WTC11 (cell line): ENCODE measurements around the gene SMIM10L2A. TPM values are rescaled to one million over a fixed set of nuclear protein-coding genes. Genes with fewer than 3 reads are reported as not detected.

Experiments used
- ATAC-seq: fragments of 200-7000 bp; cut with Tn5 transposase; 2 replicates; pipeline ENCODE4 v1.10.0; 2021; ENCODE audit warnings: mild to moderate bottlenecking, moderate library complexity
- CTCF ChIA-PET: fragments of 300-600 bp; sonication (Branson Sonifier 250); formaldehyde crosslinking; loops from one replicate; lab custom pipeline; 2021; ENCODE audit warnings: antibody characterized with exemption; lab: Charles Lee
- POLR2A ChIA-PET: fragments of 350-600 bp; sonication (Branson Sonifier 250); formaldehyde crosslinking; loops from one replicate; lab custom pipeline; 2021; ENCODE audit warnings: antibody characterized with exemption; lab: Charles Lee
- DNase-seq: peaks from one replicate; pipeline ENCODE4 v3.0.0; 2021; ENCODE audit warnings: low spot score
- H3K27ac Mint-ChIP-seq: 2 replicates; pipeline ENCODE4 v1.8.0; 2021; ENCODE audit warnings: mixed read lengths
- H3K27me3 Mint-ChIP-seq: 2 replicates; pipeline ENCODE4 v1.8.0; 2021; ENCODE audit warnings: low read depth, mild to moderate bottlenecking, moderate library complexity, mixed read lengths
- H3K36me3 Mint-ChIP-seq: 2 replicates; pipeline ENCODE4 v1.8.0; 2021; ENCODE audit warnings: mixed read lengths
- H3K4me1 Mint-ChIP-seq: 2 replicates; pipeline ENCODE4 v1.8.0; 2022; ENCODE audit warnings: mixed read lengths
- H3K4me3 Mint-ChIP-seq: 2 replicates; pipeline ENCODE4 v1.8.0; 2021; ENCODE audit warnings: mild to moderate bottlenecking, moderate library complexity, mixed read lengths
- H3K9me3 Mint-ChIP-seq: 2 replicates; pipeline ENCODE4 v1.8.0; 2021; ENCODE audit warnings: mixed read lengths
- ATF6 ChIP-seq: sonication (generic); formaldehyde crosslinking; IDR thresholded peaks from 2 replicates; pipeline ENCODE4 v1.8.1; 2023; ENCODE audit warnings: mild to moderate bottlenecking, missing genetic modification reagents
- E2F1 ChIP-seq: sonication (generic); formaldehyde crosslinking; IDR thresholded peaks from 2 replicates; pipeline ENCODE4 v1.8.0; 2022; ENCODE audit warnings: mild to moderate bottlenecking, missing genetic modification reagents
- EMX1 ChIP-seq: fragments of 250-450 bp; sonication (Bioruptor Pico); IDR thresholded peaks from 2 replicates; pipeline ENCODE4 v1.8.0; 2021; ENCODE audit warnings: mild to moderate bottlenecking
- ERG ChIP-seq: fragments of 250-450 bp; sonication (Bioruptor Pico); IDR thresholded peaks from 2 replicates; pipeline ENCODE4 v1.8.0; 2021; ENCODE audit warnings: mild to moderate bottlenecking
- ETV6 ChIP-seq: sonication (generic); formaldehyde crosslinking; IDR thresholded peaks from 2 replicates; pipeline ENCODE4 v1.8.1; 2022; ENCODE audit warnings: mild to moderate bottlenecking, missing genetic modification reagents
- FOXJ3 ChIP-seq: sonication (generic); formaldehyde crosslinking; IDR thresholded peaks from 2 replicates; pipeline ENCODE4 v1.9.0; 2021; ENCODE audit warnings: missing genetic modification reagents, mild to moderate bottlenecking, borderline replicate concordance
- FOXP4 ChIP-seq: sonication (generic); formaldehyde crosslinking; IDR thresholded peaks from 2 replicates; pipeline ENCODE4 v1.8.0; 2022; ENCODE audit warnings: mild to moderate bottlenecking, missing genetic modification reagents
- HMGA2 ChIP-seq: fragments of 250-450 bp; sonication (Bioruptor Pico); IDR thresholded peaks from 2 replicates; pipeline ENCODE4 v1.4.0; 2021; ENCODE audit warnings: mild to moderate bottlenecking, moderate library complexity
- NR1H2 ChIP-seq: sonication (generic); formaldehyde crosslinking; IDR thresholded peaks from 2 replicates; pipeline ENCODE4 v1.9.0; 2021; ENCODE audit warnings: mild to moderate bottlenecking, moderate library complexity, missing genetic modification reagents
- RELA ChIP-seq: sonication (generic); formaldehyde crosslinking; IDR thresholded peaks from 2 replicates; pipeline ENCODE4 v1.8.1; 2022; ENCODE audit warnings: missing genetic modification reagents, mild to moderate bottlenecking, borderline replicate concordance
- SP1 ChIP-seq: sonication (generic); formaldehyde crosslinking; conservative IDR thresholded peaks from 2 replicates; pipeline ENCODE4 v1.8.1; 2022; ENCODE audit warnings: missing genetic modification reagents
- STAT6 ChIP-seq: sonication (generic); formaldehyde crosslinking; conservative IDR thresholded peaks from 2 replicates; pipeline ENCODE4 v1.8.1; 2023; ENCODE audit warnings: mild to moderate bottlenecking, low read depth, missing genetic modification reagents, moderate library complexity
- TEAD1 ChIP-seq: sonication (generic); formaldehyde crosslinking; IDR thresholded peaks from 2 replicates; pipeline ENCODE4 v1.8.0; 2022; ENCODE audit warnings: mild to moderate bottlenecking, missing genetic modification reagents
- USF1 ChIP-seq: sonication (generic); formaldehyde crosslinking; IDR thresholded peaks from 2 replicates; pipeline ENCODE4 v1.8.0; 2022; ENCODE audit warnings: mild to moderate bottlenecking, missing genetic modification reagents
- ZBTB43 ChIP-seq: sonication (generic); formaldehyde crosslinking; IDR thresholded peaks from 2 replicates; pipeline ENCODE4 v1.8.1; 2023; ENCODE audit warnings: mild to moderate bottlenecking, missing genetic modification reagents
- ZNF219 ChIP-seq: sonication (generic); formaldehyde crosslinking; IDR thresholded peaks from 2 replicates; pipeline ENCODE4 v1.8.0; 2023; ENCODE audit warnings: missing genetic modification reagents, mild to moderate bottlenecking, borderline replicate concordance
- ZNF317 ChIP-seq: sonication (generic); formaldehyde crosslinking; IDR thresholded peaks from 2 replicates; pipeline ENCODE4 v1.8.1; 2023; ENCODE audit warnings: low read depth, mild to moderate bottlenecking, moderate library complexity, missing genetic modification reagents, borderline replicate concordance
- total RNA-seq: library from RNA; stranded (reverse); gene quantifications from 3 replicates; pipeline ENCODE4 v1.2.3, GENCODE V29; 2021

The SMIM10L2A gene
- total RNA-seq, 1 experiment from 2014 or later, result 4.7 TPM

- Mint-ChIP-seq H3K36me3 (no peaks in the 10 kb centered on the region; the same call in 1 of the 2 replicates), H3K27me3 (no peaks in the 10 kb centered on the region), H3K4me3 (no peak overlapping the region), H3K27ac (no peak overlapping the region; the same call in 1 of the 2 replicates), H3K9me3 (peaks cover 13% of the 10 kb centered on the region; the same call in 1 of the 2 replicates), H3K4me1 (peaks cover 41% of the 10 kb centered on the region)
- ATAC-seq (no peak), DNase-seq (no peak)
- TF ChIP-seq TEAD1 (CRISPR knock-in tag) (no peak), HMGA2 (CRISPR knock-in tag) (no peak), EMX1 (CRISPR knock-in tag) (no peak), STAT6 (CRISPR knock-in tag) (no peak), ZNF317 (CRISPR knock-in tag) (no peak), RELA (CRISPR knock-in tag) (no peak), ERG (CRISPR knock-in tag) (no peak), NR1H2 (CRISPR knock-in tag) (no peak)
- POLR2A ChIA-PET, result no interaction called here
- CTCF ChIA-PET, result no interaction called here
Measured at GRCh38 chrX:135410861-135411627, 10.7 kb upstream of the SMIM10L2A start.

GRCh38 chrX:135411893-135412292 lies 9.9 kb upstream of the SMIM10L2A start:
- peaks cover 18% of the 10 kb centered on the region; the same call in 1 of the 2 replicates for H3K9me3 Mint-ChIP-seq

GRCh38 chrX:135416546-135416945 lies 5.2 kb upstream of the SMIM10L2A start:
- DNase-seq, result no peak
- no peak for TF ChIP-seq TEAD1 (CRISPR knock-in tag)
- no peak for TF ChIP-seq ATF6 (CRISPR knock-in tag)
- no peak for TF ChIP-seq HMGA2 (CRISPR knock-in tag)
- no peak for TF ChIP-seq USF1 (CRISPR knock-in tag)
- no peak for TF ChIP-seq E2F1 (CRISPR knock-in tag)
- no peak for TF ChIP-seq FOXJ3 (CRISPR knock-in tag)
- no peak for TF ChIP-seq SP1 (CRISPR knock-in tag)
- TF ChIP-seq ZBTB43, result no peak
- TF ChIP-seq ZNF219 (CRISPR knock-in tag), result no peak
- TF ChIP-seq FOXP4 (CRISPR knock-in tag), result no peak
- TF ChIP-seq, all 79 proteins: peak for 0
- CTCF ChIA-PET, result no interaction called here
- Mint-ChIP-seq H3K4me1 (peaks cover 8% of the 10 kb centered on the region), H3K4me3 (no peak overlapping the region), H3K27me3 (no peaks in the 10 kb centered on the region), H3K36me3 (no peaks in the 10 kb centered on the region; the same call in 1 of the 2 replicates), H3K9me3 (peaks cover 18% of the 10 kb centered on the region; the same call in 1 of the 2 replicates), H3K27ac (no peak overlapping the region)
- POLR2A ChIA-PET, result no interaction called here
- no peak for ATAC-seq

More at GRCh38 chrX:135411893-135412292, 9.9 kb upstream of the SMIM10L2A start:
- Mint-ChIP-seq H3K27ac (no peak overlapping the region), H3K4me3 (no peak overlapping the region), H3K36me3 (no peaks in the 10 kb centered on the region; the same call in 1 of the 2 replicates), H3K27me3 (no peaks in the 10 kb centered on the region), H3K4me1 (peaks cover 33% of the 10 kb centered on the region)
- DNase-seq, result no peak
- TF ChIP-seq ETV6 (CRISPR knock-in tag), result no peak
- ATAC-seq, result no peak
- CTCF ChIA-PET, result no interaction called here
- POLR2A ChIA-PET, result no interaction called here
